HPDE6-E6E7 (cell line): Measurements from ENCODE around the gene KRTAP12-1.
"Not testable (repeated sequence)": the region's sequence is repeated elsewhere in the genome, so short reads cannot be mapped to it uniquely, and the experiment has no call there.

Experiments used
- DNase-seq: peaks from one replicate; pipeline ENCODE4 v3.0.0; 2011; ENCODE audit warnings: missing footprints; ENCODE audit errors: extremely low spot score

The KRTAP12-1 gene

DNA sequence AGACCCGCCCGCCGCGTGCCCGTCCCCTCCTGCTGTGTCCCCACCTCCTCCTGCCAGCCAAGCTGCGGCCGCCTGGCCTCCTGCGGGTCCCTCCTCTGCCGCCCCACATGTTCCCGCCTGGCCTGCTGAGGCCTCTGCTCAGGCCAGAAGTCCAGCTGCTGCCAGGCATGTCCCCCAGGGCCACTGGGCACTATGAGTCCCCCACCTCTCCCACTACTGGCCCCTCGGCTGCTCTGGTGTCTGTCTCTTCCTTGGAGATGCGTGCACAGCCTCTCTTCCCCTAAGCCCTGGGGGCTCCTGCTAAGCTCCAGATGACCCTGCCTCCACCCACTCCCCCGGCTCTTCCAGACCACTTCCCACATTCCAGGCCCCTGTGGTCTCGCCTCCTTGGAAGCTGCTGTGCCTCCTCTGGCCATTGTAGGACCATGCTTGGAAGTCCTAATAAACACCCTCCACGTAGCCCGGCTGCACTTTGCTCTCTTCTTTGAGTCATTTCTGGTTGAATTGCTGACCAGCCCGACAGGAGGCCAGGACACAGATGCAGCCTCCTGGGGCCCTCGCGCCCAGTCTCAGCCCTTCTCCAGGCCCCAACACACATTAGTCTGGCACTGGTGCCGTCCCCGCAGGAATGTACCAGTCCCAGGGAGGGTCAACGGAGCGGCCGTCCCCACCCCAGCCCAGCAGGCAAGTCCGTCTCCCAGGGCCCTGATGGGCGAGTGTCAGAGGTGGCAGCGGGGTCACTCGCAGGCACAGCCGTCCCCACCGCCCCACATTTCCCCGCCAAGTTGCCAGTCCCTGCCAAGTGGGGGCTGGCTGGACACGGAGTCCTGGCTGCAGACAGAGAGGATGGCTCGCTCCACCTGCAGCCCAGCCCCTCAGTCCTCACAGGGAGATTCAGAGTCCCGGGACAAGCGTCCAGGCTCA is 16.1 kb upstream of the KRTAP12-1 start:
- no peak for DNase-seq

DNA sequence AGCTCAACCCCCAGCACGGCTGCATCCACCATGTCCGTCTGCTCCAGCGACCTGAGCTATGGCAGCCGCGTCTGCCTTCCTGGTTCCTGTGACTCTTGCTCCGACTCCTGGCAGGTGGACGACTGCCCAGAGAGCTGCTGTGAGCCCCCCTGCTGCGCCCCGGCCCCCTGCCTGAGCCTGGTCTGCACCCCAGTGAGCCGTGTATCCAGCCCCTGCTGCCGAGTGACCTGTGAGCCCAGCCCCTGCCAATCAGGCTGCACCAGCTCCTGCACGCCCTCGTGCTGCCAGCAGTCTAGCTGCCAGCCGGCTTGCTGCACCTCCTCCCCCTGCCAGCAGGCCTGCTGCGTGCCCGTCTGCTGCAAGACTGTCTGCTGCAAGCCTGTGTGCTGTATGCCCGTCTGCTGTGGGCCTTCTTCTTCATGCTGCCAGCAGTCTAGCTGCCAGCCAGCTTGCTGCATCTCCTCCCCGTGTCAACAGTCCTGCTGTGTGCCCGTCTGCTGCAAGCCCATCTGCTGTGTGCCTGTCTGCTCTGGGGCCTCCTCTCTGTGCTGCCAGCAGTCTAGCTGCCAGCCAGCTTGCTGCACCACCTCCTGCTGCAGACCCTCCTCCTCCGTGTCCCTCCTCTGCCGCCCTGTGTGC is 15.3 kb upstream of the KRTAP12-1 start, which contains the start of gene KRTAP10-12:
Gene KRTAP10-12 (plus strand): TSS at position 1 of the 639 bp plus-strand sequence. CDS start 30 bp downstream, at position 31.
- DNase-seq = not testable (repeated sequence)

DNA sequence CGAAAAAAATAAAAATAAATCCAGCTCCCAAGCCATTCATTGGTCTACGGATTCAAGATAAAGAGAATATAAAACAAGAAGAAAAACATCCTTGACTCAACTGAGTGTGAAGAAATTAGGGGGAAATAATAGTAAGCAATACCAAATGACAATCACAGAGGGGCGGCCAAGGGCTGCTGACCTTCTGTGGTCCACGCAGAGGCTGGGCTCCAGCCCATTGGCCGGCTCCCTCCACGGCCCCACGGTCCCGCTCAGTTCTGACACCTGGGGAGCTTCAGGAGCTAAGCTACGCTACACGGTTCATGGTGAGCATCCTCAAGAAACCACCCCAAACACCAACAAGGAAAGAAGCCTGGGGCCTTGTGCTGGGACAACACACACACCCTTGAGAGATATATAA is 14.6 kb upstream of the KRTAP12-1 start:
- DNase-seq = no peak

DNA sequence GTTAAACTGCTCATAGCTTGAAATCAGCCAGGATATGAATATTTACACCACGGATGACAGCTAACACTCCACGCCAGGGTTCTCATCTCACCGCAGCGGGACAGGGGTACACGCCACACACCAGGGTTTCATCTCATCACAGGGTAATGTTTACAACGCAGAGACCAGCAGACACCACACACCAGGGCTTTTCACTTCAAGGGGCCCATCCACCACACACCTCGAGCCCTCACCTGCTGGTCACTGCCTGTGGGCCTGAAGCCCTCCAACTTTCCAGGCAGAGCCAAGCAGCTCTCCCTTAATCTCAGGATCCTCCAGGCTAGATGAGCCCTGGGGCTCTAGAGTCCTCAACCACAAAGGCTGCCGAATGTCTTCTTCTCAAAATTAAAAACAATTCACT is 13.7 kb upstream of the KRTAP12-1 start:
- DNase-seq = no peak

DNA sequence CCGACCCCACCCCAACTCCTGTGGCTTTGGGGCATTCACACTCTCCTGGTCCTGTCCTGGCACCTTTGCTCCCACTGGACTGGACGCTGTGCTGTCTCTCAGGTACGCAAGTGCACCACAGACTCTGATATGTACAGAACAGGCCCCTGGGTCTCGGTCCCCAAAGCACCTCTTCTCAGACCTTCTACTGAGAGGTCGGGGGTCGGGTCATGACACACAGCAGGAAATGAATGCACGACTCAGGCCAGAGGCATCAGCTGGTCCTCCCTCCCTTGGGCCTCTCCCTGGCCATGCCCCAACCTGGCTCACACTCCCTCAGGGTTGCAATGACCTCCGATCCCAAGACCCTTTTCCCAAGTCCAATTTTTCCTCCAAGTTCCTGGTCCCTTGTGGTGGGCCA is 13.2 kb upstream of the KRTAP12-1 start:
- DNase-seq = no peak

DNA sequence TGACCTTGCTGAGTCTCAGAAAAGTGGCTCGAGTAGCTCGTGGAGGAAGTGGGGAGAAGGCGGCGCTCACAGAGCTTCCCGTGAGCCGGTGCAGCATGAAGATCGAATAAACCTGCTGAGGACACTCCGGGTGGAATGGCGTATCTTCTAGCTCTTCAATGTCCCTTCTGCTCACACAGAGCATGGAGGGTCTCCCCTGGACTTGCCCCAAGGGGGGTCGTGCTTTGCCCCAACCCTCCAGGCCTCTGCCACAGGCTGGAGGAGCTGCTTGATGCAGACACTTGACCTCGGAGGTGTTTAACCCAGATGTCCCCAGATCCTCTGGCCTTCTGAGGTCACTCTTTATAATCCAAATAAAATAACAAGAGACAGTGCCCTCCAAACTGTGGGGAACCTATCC is 12.8 kb upstream of the KRTAP12-1 start:
- no peak for DNase-seq

DNA sequence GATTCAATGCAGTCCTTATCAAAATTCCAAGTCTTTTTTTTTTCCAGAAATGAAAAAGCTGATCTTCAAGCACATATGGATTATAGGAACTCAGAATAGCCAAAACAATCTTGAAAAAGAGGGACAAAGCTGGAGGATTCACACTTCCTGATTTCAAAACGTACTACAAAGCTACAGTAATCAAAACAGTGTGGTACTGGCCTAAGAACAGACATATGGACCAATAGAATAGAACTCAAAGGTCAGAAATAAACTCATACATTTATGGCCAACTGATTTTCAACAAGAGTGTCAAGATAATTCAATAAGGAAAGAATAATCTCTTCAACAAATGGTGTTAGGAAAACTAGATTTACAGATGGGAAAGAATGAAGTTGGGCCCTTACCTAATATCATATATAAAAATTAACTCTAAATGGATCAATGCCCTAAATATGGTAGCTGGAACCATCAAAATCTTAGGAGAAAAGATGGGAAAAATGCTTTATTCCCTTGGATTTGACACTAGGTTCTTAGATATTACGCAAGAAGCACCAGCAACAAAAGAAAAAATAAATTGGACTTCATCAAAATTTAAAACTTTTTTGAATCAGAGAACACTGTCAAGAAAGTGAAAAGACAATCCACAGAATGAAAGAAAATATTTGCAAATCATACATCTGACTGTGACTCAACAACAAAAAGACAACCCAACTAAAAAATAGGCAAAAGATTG is 11.0 kb upstream of the KRTAP12-1 start:
- no peak for DNase-seq

DNA sequence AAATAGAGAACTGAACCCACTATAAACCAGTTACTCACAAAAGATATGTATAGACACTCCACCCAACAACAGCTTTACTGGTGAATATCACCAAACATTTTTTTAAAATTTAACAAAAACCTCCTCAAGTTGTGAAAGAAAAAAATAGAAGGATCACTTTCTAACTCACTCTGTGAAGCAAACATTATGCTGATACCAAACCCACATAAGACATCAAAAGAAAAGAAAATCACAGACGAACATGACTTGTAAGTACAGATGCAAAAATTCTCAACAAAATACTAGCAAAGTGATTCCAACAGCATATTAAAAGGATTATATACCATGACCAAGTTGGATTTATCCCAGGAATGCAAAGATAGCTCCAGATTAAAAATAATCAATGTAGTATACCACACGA is 9.7 kb upstream of the KRTAP12-1 start:
- no peak for DNase-seq

DNA sequence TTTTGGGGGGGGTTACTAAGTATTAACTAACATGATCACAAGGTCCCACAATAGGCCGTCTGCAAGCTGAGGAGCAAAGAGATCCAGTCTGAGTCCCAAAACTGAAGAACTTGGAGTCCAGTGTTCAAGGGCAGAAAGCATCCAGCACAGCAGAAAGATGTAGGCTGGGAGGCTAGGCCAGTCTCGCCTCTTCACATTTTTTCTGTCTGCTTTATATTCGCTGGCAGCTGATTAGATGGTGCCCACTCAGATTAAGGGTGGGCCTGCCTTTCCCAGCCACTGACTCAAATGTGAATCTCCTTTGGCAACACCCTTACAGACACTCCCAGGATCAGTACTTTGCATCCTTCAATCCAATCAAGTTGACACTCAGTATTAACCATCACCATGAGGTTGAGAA is 7.8 kb upstream of the KRTAP12-1 start:
- DNase-seq = not testable (repeated sequence)

DNA sequence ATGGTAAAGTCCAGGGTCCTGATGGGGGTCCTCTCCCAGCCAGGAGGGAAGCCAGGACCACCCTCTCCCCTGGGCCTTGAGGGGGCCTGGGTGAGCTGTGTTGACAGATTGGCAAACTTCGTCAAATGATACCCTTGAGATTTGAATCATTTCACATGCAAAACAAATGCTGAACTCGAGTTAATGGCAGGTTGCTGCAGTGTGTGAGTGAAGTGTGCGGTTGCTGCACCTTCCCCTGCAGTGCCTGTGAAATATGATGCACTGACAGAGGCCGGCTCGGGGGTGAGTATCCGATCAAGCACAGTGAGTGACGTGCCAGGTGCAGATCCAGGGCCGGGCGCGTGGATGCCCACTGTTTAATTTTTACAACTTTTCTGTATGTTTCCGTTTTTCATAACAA is 5.7 kb upstream of the KRTAP12-1 start:
- DNase-seq = no peak

DNA sequence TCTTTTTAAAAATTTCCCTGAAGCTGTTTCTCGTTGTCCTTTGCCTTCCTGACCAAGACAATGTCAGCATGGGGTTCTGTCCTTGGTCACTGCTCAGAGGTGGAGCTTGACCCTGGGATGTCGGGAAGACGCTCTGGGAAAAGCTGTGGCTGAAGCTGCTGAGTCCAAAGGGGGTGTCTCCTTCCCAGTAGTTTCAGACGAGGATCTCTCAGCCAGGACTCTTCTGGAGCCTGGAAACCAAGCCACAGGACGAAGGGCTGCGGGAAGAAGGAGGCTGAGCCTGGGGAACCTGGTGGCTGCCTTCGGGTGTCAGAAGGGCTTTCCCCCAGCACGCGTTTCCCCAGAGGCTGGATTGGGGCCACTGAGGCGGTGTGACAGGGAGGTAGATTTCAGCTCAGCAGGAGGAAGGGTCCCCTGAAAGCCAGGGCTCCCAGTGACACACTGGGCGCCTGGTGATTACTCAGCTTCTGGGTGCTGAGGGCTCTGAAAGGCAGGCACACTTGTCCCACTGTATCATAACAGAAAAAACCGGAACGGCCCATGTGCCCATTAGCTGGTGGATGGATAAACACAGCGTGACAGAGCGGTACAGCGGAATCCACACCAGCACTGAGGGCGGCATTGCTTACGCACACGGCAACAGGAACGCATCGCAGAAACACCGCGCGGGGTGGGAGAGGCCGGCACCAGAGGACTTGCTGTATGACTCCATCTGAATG is 5.0 kb upstream of the KRTAP12-1 start:
- DNase-seq = no peak

DNA sequence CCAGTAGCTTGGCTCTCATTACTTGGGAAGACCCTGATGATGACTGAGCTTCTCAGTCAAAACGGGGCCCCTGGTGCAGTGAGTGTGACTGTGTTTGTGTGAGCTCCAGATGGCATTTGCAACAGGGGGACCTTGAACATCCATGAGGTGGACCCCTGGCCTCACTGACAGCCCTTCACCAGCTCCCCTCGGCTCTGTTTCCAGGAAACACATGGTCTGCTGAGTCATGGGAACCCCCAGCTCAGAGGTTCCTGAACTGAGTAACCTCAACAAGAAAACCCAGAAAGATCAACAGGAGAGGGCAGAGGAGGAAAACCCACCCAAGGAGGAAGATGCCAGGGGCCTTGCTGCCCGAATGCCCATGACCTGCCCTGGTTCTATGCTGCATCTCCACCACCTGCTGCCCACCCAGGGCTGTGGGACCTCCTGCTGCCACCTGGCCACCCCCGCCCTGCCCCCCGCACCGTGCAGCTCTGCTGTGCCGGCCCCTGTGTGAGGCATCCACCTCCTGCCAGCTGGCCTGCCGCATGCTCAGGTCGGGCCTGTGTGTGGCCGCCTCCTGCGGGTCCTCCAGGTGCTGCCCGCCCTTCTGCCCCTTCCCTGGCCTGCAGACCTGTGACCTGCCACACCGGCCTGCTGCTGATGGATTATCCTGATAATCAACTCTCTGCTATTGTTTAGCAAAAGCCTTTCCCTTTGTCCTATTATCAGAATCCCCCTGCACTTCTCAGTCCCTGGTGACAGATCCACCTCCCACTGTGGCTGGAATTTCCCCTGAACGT is 4.2 kb upstream of the KRTAP12-1 start:
- no peak for DNase-seq

DNA sequence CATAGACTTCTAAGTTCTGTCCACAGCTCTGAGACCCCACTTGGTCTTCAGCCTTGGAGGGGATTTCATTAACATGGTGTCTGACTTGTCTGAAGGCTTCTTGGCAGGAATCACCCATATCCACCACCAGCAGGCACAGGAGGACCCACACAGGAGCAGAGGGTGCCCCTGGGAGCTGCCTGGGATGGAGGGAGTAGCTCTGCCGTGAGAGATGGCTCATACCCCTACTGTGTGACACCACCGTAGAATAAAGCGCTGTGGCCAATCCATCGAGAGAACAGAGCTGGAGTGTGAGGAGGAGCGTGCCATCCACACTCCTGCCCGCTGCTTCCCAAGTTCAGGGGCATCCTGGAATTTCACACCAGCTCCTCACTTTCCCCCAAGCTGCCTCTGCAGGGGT is 3.1 kb upstream of the KRTAP12-1 start:
- DNase-seq = not testable (repeated sequence)

DNA sequence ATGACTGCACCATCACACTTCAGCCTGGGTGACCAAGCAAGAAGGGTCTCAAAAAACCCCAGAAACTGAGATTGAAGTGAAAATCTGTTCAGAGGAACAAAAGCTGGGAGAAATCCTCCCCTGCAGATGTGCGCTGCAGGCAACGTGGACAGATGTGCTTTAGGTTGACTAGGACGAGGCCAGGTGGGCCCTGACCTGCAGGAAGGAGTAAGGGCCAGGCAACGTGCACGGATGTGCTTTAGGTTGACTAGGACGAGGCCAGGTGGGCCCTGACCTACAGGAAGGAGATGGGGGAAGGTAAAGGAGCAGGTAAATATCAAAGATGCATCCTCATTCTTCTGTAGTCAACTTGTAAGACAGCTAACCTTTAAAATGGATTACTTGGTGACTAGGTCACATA is 2.5 kb upstream of the KRTAP12-1 start:
- DNase-seq = no peak

DNA sequence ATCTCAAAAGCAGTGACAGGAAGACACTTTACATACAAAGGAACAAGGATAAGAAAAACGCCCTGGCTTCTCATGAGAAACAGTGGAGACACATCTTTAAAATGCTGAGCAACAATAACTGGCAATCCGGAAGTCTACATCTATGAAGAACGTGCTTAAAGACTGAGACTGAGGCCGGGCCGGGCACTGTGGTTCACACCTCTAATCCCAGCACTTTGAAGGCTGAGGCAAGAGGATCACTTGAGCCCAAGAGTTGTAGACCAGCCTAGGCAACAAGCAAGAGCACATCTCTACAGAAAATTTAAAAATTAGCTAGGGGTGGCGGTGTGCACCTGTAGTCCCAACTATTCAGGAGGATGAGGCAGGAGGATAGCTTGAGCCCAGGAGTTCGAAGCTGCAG is 2.1 kb upstream of the KRTAP12-1 start:
- DNase-seq = no peak

DNA sequence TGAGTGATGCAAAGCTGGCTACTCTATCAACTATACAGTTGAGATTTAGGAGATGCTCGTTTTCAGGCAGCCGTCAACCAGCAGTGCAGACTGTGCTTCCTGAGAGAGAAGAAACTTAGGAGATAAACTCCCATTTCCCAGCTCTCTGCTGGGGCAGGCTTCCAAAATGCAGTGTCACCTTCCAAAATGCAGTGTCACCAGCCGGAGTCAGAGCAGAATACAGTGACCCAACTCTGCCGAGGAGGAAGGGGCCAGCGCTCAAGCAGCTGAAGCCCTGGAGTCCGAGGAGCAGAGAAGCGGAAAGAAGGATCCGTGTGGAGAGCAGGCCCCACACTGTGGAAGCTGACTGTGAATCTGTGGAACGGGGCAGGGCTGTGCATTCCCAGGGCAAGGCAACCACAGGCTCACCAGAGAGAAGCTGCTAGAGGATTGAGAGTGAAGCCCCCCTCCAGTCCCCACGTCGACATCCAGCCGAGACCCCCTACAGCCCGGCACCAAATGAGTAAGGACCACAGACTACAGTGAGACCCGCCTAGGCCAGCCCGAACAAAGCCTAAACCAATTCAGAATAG is 703 bp upstream of the KRTAP12-1 start:
- no peak for DNase-seq

DNA sequence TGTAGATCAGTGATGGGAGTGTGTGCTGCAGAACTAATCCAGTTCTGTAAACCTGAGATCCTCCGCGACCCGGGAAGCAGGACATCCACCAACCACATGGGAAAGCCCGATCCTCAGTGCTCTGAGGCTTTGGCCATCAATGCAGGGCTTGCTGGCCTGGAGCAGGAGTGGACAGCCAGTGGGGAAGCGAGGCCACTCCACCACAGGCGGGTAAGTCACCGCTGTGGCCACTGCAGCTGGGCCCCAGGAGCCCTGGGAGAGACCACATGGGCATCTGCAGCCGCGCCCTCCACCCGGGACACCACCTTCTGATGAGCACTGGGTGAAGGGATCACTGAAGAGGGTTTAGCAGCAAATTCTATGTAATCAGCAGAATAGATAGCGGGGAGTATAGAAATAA is 811 bp downstream of the KRTAP12-1 start:
- no peak for DNase-seq

DNA sequence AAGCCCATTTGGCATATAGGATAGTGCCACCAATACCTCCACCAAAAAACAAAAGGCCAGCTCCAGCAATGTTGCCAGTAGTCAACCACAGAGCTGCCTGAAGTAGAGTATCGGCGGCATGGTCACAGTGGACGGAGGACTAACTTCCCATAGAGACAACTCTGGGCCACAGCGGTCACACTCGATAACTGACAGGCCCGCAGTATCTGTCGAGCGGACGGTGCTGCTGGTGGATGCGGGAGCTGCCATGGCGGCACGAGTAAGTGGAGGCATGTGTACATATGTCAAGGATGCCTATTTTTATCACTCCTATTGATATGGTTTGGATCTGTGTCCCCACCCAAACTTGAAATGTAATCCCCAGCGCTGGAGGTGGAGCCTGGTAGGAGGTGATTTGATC is 4.1 kb downstream of the KRTAP12-1 start:
- no peak for DNase-seq

DNA sequence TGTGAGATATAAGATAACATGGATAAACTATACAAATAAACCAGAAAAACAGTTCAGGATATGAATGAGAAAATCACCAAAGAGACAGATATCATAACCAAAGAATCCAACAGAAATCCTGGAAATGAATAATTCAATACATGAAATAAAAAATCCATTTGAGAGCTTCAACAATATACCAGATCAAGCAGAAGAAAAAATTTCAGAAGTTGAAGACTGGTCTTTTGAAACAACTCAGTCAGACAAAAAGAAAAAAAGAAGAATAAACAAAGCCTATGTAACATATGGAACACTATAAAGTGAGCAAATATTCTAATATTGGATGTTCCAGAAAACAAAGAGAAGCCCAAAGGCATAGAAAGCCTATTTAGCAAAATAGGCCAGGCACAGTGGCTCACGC is 10.1 kb downstream of the KRTAP12-1 start:
- DNase-seq = no peak

DNA sequence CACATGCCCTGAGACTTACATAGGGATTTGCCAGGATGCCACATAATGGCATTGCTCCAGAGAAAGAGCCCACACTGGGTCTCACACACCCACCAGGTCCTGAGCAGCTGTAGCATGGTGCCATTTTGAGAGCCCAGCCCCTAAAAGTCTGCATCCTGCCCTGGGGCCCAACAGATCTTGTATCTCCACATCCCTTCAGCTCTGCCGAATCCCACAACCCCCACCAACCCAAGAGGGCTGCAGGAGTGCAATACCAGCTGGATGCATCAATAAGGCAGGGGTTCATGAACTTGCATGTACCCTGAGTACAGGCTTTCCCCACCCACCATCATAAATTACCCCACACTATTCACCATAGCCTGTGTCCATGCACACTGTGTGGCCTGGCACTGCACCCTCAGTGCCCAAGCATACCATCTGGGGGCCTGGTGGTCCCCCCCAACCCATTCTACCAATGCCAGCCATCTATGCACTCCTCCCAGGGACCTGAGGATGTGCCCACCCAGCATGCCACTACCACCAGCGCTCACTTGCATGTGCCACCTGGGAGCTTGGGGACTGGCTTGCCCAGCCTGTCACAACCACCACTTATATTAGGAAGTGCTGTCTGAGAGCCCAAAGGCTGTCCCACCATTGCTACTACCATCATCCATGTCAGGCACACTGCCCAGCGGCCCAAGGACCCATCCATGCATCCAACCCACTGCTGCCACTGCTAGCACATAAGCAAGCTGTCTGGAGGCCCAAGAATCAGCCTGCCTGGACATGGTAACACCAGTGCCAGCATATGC is 11.1 kb downstream of the KRTAP12-1 start:
- DNase-seq = no peak
